Vagina (tissue), 2 donors: ENCODE data around the gene CNTN5.

ENCODE experiments used
- POLR2A ChIP-seq, 2 donors: fragments of 450-650 bp; IDR thresholded peaks; one replicate each; pipeline ENCODE4 v1.6.1; 2017; ENCODE audit warnings: antibody characterized with exemption in 2 of 2, mild to moderate bottlenecking in 2 of 2, moderate library complexity in 2 of 2
- TF ChIP-seq, protein P1 (sequence below), 3 experiments: fragments of 450-650 bp in 2 of 3; fragments of 200-600 bp in 1 of 3; sonication (generic) in 1 of 3; IDR thresholded peaks; one replicate each; pipeline ENCODE4 v1.5.1; 2017 to 2019; ENCODE audit warnings: antibody characterized with exemption in 3 of 3, mild to moderate bottlenecking in 2 of 3, moderate library complexity in 2 of 3

DNA sequence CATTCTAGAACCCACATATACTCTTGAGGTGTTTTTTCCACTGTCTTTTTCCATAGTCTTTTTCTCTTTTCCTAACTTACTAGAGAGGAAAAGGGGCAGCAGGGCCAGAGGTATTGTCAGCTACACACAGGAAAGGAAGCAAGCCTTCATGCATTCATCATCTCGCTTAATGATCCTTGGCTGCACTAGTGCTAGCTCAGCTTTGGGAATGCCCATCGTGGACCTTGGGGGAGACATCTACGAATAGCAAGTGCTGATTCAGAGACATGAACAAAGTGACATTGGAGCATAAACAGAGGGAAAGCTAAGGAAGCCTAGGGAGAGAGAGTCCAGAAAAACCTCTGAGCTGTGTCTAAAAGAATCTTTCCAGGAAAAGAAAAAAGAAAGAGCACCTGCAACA, 1200.1 kb downstream of the CNTN5 start:
- TF ChIP-seq, protein P1, sequence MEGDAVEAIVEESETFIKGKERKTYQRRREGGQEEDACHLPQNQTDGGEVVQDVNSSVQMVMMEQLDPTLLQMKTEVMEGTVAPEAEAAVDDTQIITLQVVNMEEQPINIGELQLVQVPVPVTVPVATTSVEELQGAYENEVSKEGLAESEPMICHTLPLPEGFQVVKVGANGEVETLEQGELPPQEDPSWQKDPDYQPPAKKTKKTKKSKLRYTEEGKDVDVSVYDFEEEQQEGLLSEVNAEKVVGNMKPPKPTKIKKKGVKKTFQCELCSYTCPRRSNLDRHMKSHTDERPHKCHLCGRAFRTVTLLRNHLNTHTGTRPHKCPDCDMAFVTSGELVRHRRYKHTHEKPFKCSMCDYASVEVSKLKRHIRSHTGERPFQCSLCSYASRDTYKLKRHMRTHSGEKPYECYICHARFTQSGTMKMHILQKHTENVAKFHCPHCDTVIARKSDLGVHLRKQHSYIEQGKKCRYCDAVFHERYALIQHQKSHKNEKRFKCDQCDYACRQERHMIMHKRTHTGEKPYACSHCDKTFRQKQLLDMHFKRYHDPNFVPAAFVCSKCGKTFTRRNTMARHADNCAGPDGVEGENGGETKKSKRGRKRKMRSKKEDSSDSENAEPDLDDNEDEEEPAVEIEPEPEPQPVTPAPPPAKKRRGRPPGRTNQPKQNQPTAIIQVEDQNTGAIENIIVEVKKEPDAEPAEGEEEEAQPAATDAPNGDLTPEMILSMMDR (IDR thresholded peaks at IDR 0.05) = no peak
- TF ChIP-seq POLR2A (IDR thresholded peaks at IDR 0.05) = no peak
